Heart left ventricle (tissue), 16 donors: ENCODE results near the gene MAT1A. TPM values are rescaled to one million over a fixed set of nuclear protein-coding genes. Genes with fewer than 3 reads are reported as not detected.

ENCODE experiments used
- ATAC-seq, 4 donors: fragments of 200-7000 bp; cut with Tn5 transposase; one replicate each; pipeline ENCODE4 v1.9.1; 2020 to 2022; ENCODE audit warnings: moderate library complexity in 4 of 4, mild to moderate bottlenecking in 3 of 4, moderate number of reproducible peaks in 1 of 4
- DNase-seq, 5 donors: peaks; one replicate each; pipeline ENCODE4 v3.0.0-alpha.2; 2020
- H3K27ac ChIP-seq, 12 donors: fragments of 200-600 bp; sonication (generic) in 4 of 12; one replicate each; pipeline versions ENCODE4 v1.5.0 to v1.8.0; 2016 to 2022; ENCODE audit warnings: mild to moderate bottlenecking in 2 of 12
- H3K27me3 ChIP-seq, 9 donors: fragments of 200-600 bp; sonication (generic) in 2 of 9; one replicate each; pipeline versions ENCODE4 v1.5.1 to v1.8.0; 2016 to 2022; ENCODE audit warnings: mild to moderate bottlenecking in 3 of 9
- H3K36me3 ChIP-seq, 9 donors: fragments of 200-600 bp; sonication (generic) in 2 of 9; one replicate each; pipeline versions ENCODE4 v1.5.0 to v1.8.0; 2018 to 2022; ENCODE audit warnings: mild to moderate bottlenecking in 2 of 9
- H3K4me1 ChIP-seq, 12 donors: fragments of 200-600 bp; sonication (generic) in 4 of 12; one replicate each; pipeline versions ENCODE4 v1.5.0 to v1.8.0; 2016 to 2022; ENCODE audit warnings: mild to moderate bottlenecking in 3 of 12
- H3K4me3 ChIP-seq, 12 donors: fragments of 200-600 bp; sonication (generic) in 4 of 12; one replicate each; pipeline versions ENCODE4 v1.5.0 to v1.8.0; 2017 to 2022; ENCODE audit warnings: mild to moderate bottlenecking in 9 of 12, moderate library complexity in 4 of 12
- H3K9me3 ChIP-seq, 12 donors: fragments of 200-600 bp; sonication (generic) in 4 of 12; one replicate each; pipeline versions ENCODE4 v1.5.0 to v1.8.0; 2016 to 2022; ENCODE audit warnings: mild to moderate bottlenecking in 1 of 12
- POLR2A ChIP-seq, 2 donors: fragments of 450-650 bp; IDR thresholded peaks; one replicate each; pipeline ENCODE4 v1.6.1; 2017; ENCODE audit warnings: antibody characterized with exemption in 2 of 2, mild to moderate bottlenecking in 2 of 2, moderate library complexity in 2 of 2
- WGBS, 4 donors: extraction: QIAGEN DNeasy Blood & Tissue Kit in 2 of 4; methylation state at CpG; one replicate each; pipeline versions ENCODE4 v1.1.5 to v1.1.7; 2013 to 2018; 5-methylcytosine and 5-hydroxymethylcytosine counted together
- intact Hi-C, 10 donors: fragments of 100-400 bp; cut with DNase I; formaldehyde crosslinking; loops; one replicate each; pipeline versions ENCODE4 v1.11.1 to v1.14.2; 2022
- long read RNA-seq, 3 donors: library from polyadenylated mRNA; unstranded; transcript quantifications; one replicate each; pipeline ENCODE4 v2.0.0, GENCODE V29; 2020 to 2021
- polyA plus RNA-seq, 2 donors: library from polyadenylated mRNA; stranded (reverse); fragments of 200-250 nt; gene quantifications; one replicate each; pipeline ENCODE4 v1.2.3, GENCODE V29; 2013
- total RNA-seq, 9 donors: library from RNA; depleted of rRNA in 2 of 9; stranded (reverse); fragments of >200 nt in 2 of 9; fragmentation: NEBNext Ultra II Directional in 3 of 9; extraction: Animal tissue kit (Norgen Biotek cat#: 25700) in 3 of 9; gene quantifications; one replicate each; pipeline versions ENCODE4 v1.1.0 to v1.2.4, GENCODE V29; 2016 to 2023
- TF ChIP-seq, protein P1 (sequence below), 12 donors: fragments of 200-600 bp; sonication (generic) in 4 of 12; IDR thresholded peaks; one replicate each; pipeline versions ENCODE4 v1.5.0 to v1.8.0; 2018 to 2022; ENCODE audit warnings: antibody characterized with exemption in 12 of 12, mild to moderate bottlenecking in 5 of 12
- donor health status: ischemic (EF 13 %, LVEDD 7.1; RV severe dilation, severe dysfunction).
- donor health status: healthy with polysubstance abuse.
- donor health status: DM: no; HTN: yes; CAD: no.
- donor health status: DM: no; HTN: no; CAD: no.
- donor health status: ischemic (EF 25% LVEDD 6.9; RV normal size, moderate dysfunction).
- donor health status: ischemic (EF 25% LVEDD 5.7; RV mildly dilated, moderate dysfunction).
- donor health status: healthy.
- donor health status: DM: yes; HTN: yes; CAD: no.
- donor health status: ischemic (EF 35%, LVEDD 5.7; RV mildly dilated, moderate dysfunction).
- donor health status: nonischemic (EF 11% LVEDD 7.7; RV severe dilation, severe dysfunction).
- donor health status: DM: yes; HTN: yes; CAD: no.
- donor health status: PGD.
- donor health status: ischemic (EF 29% LVEDD 5.4; RV normal size, mild dysfunction).
- donor health status: nonischemic (EF 23%, LVEDD 6.1; RV moderate dilation, normal function).

The MAT1A gene
- 1 to 10 TPM in 1 of 9 donors, under 1 TPM in 3, not detected in 5; 0.07 to 1.1 (median 0.46) TPM for total RNA-seq
- polyA plus RNA-seq: not detected
- long read RNA-seq, donor 1: 0 reads
- long read RNA-seq, donor 2: 0 reads
- long read RNA-seq, donor 3: 0 reads

DNA sequence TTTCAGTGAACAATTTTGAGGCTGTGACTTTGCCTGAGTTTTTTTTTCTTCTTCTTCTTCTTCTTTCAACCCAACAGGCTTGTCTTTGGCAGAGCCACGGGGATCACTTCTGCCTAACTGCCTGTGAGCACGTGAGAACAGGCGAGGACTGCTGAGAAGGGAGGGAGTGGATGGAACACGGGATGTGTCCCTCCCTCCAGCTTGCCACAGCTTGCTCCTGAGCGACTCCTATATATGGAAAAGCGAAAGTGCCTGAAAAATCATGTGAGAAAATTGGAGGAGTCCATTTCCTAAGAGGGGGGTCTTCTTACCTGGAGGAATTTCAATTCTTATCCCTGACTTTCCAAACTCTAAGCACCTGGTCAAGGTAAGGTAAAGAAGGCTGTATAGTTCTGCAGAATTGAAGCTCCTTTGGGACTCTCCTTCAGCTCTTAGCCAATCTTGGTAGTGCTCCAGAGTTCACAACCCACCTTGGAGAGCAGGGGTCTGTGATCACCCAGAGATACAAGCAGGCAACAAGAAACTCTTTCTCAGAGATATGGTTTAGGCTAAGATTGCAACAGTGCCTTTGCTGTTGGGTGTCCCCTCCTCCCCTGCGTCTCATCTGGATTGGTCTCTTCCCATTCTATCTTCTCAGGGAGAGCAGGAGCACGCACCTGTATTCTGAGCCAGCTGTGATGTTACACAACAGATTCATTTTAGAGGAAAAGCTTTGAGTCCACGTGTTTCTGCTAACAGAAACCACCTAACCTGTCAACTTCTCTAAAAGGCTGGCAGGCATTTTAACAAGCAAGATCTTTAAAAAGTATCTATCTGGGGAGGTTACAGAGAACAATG is at the start of gene MAT1A:
Gene MAT1A (minus strand): TSS at position 208 of the 837 bp plus-strand sequence. CDS start 235 bp downstream, outside the sequence.
- no peak for DNase-seq

DNA sequence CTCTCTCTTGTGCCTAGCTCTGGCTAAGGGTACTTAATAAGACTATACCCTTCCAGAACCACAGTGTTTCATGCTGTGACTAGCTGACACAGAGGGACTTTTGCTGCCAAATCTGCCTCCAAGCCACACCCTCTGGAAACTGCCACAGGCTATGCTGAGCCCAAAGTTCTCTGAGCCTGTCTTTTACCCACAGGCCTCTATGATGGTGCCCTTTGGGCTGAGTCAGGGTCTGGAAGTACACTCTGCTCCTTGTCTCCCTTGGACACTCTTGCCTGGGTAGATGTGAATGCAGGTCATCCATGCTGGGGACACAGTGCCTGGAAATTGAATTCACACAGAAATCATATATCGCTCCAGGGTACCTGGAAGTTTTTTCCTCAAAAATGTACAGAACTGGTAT is 44.5 kb upstream of the MAT1A start:
- DNase-seq: no peak
- Histone ChIP-seq H3K4me1 (no peaks in the 10 kb centered on the region), H3K36me3 (no peaks in the 10 kb centered on the region), H3K27ac (no peak overlapping the region), H3K27me3 (peaks cover 0 to 3% (median 0%) of the 10 kb centered on the region in 9 donors), H3K9me3 (peaks cover 0 to 6% (median 0%) of the 10 kb centered on the region in 12 donors), H3K4me3 (no peak overlapping the region)
- TF ChIP-seq POLR2A (IDR thresholded peaks at IDR 0.05): no peak
- TF ChIP-seq, protein P1, sequence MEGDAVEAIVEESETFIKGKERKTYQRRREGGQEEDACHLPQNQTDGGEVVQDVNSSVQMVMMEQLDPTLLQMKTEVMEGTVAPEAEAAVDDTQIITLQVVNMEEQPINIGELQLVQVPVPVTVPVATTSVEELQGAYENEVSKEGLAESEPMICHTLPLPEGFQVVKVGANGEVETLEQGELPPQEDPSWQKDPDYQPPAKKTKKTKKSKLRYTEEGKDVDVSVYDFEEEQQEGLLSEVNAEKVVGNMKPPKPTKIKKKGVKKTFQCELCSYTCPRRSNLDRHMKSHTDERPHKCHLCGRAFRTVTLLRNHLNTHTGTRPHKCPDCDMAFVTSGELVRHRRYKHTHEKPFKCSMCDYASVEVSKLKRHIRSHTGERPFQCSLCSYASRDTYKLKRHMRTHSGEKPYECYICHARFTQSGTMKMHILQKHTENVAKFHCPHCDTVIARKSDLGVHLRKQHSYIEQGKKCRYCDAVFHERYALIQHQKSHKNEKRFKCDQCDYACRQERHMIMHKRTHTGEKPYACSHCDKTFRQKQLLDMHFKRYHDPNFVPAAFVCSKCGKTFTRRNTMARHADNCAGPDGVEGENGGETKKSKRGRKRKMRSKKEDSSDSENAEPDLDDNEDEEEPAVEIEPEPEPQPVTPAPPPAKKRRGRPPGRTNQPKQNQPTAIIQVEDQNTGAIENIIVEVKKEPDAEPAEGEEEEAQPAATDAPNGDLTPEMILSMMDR (IDR thresholded peaks at IDR 0.05): no peak
- intact Hi-C loops: no loop called here
- 97 to 100% (median 98%) methylated on average over 1 of the region's 1 CpG for WGBS, 4 donors
- peak in 3 of 4 donors; percentile 33 to 81 (median 55) for ATAC-seq

More for the DNA sequence above, at the start of gene MAT1A:
- peaks cover 0 to 12% (median 0%) of the 10 kb centered on the region in 9 donors for H3K27me3 ChIP-seq
- 33 to 44% (median 38%) methylated on average over 9 of the region's 9 CpGs for WGBS, 4 donors
- TF ChIP-seq POLR2A (IDR thresholded peaks at IDR 0.05): no peak
- TF ChIP-seq, protein P1 (IDR thresholded peaks at IDR 0.05): no peak
- no peak within 1 kb of the TSS for H3K4me3 ChIP-seq
- H3K4me1 ChIP-seq: no peaks in the 10 kb centered on the region
- intact Hi-C loops: no loop called here
- H3K36me3 ChIP-seq: no peaks in the 10 kb centered on the region
- peak in 2 of 4 donors; percentile 46 to 56 for ATAC-seq
- no peaks in the 10 kb centered on the region for H3K9me3 ChIP-seq
- H3K27ac ChIP-seq: no peak within 1 kb of the TSS

DNA sequence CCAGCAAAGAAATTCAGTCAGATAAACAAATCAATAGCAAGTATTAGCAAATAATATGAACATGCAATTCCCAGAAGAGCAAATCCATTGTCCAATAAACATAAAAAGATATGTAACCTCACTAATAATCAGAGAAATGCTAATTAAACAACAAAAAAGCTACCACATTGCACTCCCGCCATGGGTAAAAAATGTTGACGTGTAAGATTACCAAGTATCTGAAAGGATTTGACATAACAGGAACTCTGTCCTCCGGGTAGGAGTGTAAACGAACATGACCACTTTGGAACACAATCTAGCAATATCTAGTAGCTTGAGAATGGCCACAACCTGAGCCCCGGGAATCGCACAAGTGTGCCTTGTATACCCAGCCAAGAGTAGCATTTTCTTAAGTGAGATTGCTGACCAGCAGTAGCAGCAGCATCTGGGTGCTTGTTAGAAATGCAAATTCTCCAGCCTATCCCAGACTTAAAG is 35.5 kb upstream of the MAT1A start:
- Histone ChIP-seq H3K36me3 (no peaks in the 10 kb centered on the region), H3K27me3 (peaks cover 0 to 11% (median 0%) of the 10 kb centered on the region in 9 donors), H3K27ac (no peak overlapping the region), H3K9me3 (no peaks in the 10 kb centered on the region), H3K4me3 (no peak overlapping the region), H3K4me1 (no peaks in the 10 kb centered on the region)
- 67 to 70% (median 67%) methylated on average over 6 of the region's 6 CpGs for WGBS, 4 donors
- no peak for ATAC-seq
- no peak for TF ChIP-seq POLR2A (IDR thresholded peaks at IDR 0.05)
- no peak for DNase-seq
- intact Hi-C loops: no loop called here

DNA sequence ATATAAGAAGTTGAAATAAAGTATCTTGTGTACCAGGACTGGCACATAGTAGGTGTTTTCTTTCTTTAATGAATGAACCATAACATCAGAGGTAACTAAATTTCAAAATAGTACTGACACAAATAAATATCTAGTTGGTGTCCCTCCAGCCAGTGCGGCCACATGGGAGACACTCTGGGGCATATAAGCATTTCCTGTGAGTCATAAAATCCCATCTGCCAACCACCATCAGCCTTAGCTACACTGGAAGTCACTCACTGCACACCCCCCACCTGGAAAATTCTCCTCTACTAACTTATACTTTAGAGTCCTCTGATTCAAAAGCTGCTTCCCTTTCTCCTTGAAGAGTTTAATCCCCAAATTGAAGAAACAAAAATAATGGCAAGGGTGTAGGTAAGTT is 34.6 kb upstream of the MAT1A start:
- ATAC-seq: no peak
- H3K36me3 ChIP-seq: no peaks in the 10 kb centered on the region
- no peaks in the 10 kb centered on the region for H3K4me1 ChIP-seq
- H3K9me3 ChIP-seq: no peaks in the 10 kb centered on the region
- no peak overlapping the region for H3K4me3 ChIP-seq
- TF ChIP-seq POLR2A (IDR thresholded peaks at IDR 0.05): no peak
- TF ChIP-seq, protein P1 (IDR thresholded peaks at IDR 0.05): no peak
- H3K27ac ChIP-seq: no peak overlapping the region
- H3K27me3 ChIP-seq: peaks cover 0 to 11% (median 0%) of the 10 kb centered on the region in 9 donors
- WGBS, 4 donors: 28 to 49% (median 42%) methylated on average over 1 of the region's 1 CpG
- intact Hi-C loops: no loop called here
- DNase-seq: no peak
